GM11168 (cell line): ENCODE measurements around the gene CARD6.
"Not testable (repeated sequence)": the region's sequence is repeated elsewhere in the genome, so short reads cannot be mapped to it uniquely, and the experiment has no call there.

Experiments
- in situ Hi-C: fragments of 300-500 bp; cut with MboI; formaldehyde crosslinking; loops from one replicate; pipeline ENCODE4 v1.12.0; 2022; ENCODE audit warnings: low sequenced_read_pairs; ENCODE audit not compliant: unreplicated experiment

The CARD6 gene

DNA sequence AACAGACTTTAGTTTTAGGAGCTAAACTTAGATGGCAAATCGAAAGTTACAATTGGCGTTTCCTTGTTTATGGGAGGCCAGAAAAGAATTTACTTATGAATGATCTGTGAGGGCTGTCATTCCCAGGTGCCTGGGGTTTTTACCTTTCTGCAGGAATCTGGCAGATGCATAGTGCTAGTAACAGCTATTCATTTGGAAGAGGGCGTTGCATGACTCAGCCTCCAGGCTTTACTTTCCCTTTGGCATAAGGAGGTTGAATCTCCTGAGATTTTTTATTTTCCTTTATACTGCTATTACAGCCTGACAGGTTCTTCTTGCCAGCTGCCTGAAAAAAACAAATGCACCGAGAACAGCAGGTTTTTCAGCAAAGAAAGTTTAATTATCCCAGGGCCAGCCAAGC is 30.0 kb downstream of the CARD6 start:
- in situ Hi-C loops = no loop called here

DNA sequence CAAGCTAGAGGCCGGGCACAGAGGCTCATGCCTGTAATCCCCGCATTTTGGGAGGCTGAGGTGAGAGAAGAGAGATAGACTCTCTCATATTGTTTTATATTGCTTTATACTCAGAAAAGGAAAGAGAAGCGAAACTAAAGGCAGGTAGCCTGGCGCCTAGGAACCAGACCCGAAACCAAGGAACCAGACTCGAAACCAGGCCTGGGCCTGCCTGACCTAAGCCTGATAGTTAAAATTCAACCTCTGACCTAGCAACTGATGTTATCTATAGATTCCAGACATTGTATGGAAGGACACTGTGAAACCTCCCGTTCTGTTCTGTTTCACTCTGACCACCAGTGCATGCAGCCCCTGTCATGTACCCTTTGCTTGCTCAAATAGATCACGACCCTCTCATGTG is 31.1 kb downstream of the CARD6 start:
- in situ Hi-C loops = not testable (repeated sequence)

DNA sequence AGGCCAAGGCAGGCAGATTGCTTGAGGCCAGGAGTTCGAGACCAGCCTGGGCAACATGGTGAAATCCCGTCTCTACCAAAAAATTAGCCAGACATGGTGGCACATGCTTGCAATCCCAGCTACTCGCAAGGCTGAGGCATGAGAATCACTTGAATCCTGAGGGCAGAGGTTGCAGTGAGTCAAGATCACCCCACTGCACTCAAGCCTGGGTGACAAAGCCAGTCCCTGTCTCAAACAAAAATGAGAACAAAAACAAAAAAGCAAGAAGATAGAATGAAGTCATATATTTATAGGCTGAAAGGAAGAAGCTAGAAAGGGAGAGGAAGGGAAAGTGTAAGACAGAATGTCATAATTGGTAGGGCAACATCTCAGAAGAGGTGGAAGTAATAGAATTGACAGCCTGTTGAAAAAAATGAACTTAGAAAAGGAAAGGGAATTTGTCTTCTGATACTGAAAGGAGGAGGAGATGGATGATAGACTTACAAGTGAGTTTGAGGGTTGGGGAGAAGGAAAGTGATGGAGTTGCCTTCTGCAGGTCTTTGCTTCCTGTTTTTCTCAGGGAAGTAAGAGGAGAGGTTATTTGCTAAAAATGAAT is 32.2 kb downstream of the CARD6 start:
- in situ Hi-C loops = no loop called here

DNA sequence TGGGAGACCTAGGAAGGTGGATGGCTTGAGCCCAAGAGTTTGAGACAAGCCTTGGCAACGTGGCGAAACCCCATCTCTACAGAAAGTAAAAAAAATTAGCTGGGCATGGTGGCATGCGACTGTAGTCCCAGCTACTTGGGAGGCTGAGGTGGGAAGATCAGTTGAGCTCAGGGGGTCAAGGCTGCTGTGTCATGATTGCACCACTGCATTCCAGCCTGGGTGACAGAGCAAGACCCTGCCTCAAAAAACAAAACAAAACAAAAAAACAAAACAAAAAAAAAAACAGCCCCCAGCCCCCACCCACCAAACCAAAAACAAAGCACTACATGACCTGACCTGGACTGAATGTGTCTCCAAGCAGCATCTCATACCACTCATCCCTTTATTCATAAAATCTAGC is 34.8 kb downstream of the CARD6 start:
- in situ Hi-C loops = no loop called here

DNA sequence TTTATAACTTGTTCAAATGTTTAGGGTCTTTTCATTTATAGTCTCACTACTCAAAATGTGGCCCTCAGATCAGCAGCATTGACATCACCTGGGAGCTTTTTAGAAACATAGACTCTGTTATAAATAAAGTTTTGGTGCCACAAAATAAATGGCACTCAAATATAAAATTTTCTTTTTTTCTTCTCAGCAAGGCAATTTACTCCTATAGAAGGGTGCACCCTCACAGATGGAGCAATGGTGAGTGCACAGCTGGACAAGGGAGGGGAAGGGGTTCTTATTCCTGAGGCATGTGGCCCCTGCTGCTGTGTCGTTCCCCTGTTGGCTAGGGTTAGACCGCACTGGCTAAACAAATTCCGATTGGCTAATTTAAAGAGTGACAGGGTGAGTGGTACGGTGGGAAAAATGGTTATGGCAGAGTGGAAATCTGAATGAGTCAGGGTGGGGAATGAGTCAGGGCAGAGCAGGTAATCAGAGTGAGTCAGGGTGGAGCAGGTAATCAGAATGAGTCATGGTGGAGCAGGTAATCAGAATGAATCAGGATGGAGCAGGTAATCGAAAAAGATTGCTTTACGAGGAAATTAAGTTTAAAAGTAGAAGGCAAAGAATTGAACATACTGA is 36.3 kb downstream of the CARD6 start:
- in situ Hi-C loops = no loop called here

DNA sequence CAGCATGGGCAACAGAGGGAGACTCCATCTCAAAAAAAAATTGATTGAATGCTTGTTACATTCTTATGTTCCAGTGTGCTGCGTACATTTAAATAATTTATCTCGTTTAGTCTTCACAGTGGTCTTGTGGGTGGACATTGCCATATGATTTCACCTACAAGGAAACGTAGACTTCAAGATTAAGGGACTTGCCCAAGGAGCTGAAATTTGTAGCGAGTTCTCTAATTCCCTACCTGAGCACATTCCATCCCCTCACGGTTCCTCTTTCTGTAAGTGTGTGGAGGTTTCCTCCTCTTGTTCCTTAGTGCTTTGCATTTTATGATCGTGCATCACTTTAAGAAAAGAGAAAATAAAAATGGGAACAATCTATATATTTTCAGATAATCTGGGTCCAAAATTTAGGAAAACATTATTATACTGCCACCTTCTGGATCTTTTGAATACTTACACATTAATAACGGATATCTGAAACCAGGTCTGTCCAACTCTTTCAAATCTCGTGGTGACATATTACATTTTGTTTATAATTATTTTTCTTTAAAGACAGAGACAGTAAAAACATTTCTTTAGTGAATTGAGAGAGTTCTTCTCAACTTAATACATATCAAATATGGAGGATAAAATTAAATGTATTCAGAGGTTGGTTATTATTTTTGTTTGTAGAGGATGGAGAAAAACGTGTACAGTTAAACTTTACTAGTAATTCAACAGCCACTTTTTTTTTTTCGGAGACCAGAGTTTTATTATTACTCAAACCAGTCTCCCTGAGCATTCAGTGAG is 38.2 kb downstream of the CARD6 start:
- in situ Hi-C loops = no loop called here

DNA sequence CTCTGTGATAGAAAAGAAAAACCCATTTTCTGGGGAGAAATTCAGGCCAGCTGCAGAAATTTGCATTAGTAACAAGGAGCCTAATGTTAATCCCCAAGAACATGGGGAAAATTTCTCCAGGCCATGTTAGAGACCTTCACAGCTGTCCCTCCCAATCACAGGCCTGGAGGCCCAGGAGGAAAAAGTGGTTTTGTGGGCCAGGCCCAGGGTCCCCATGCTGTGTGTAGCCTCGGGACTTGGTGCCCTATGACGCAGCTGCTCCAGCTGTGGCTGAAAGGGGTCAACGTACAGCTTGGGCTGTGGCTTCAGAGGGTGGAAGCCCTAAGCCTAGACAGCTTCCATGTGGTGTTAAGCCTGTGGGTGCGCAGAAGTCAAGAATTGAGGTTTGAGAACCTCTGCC is 41.1 kb downstream of the CARD6 start:
- in situ Hi-C loops = no loop called here

DNA sequence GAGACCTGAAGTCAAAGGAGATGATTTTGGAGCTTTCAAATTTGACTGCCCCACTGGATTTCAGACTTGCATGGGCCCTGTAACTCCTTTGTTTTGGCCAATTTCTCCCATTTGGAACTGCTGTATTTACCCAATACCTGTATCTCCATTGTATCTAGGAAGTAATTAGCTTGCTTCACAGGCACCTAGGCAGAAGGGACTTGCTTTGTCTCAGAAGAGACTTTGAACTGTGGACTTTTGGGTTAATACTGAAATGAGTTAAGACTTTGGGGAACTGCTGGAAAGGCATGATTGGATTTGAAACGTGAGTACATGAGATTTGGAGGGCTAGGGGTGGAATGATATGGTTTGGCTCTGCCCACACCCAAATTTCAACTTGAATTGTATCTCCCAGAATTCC is 41.9 kb downstream of the CARD6 start:
- in situ Hi-C loops = not testable (repeated sequence)

DNA sequence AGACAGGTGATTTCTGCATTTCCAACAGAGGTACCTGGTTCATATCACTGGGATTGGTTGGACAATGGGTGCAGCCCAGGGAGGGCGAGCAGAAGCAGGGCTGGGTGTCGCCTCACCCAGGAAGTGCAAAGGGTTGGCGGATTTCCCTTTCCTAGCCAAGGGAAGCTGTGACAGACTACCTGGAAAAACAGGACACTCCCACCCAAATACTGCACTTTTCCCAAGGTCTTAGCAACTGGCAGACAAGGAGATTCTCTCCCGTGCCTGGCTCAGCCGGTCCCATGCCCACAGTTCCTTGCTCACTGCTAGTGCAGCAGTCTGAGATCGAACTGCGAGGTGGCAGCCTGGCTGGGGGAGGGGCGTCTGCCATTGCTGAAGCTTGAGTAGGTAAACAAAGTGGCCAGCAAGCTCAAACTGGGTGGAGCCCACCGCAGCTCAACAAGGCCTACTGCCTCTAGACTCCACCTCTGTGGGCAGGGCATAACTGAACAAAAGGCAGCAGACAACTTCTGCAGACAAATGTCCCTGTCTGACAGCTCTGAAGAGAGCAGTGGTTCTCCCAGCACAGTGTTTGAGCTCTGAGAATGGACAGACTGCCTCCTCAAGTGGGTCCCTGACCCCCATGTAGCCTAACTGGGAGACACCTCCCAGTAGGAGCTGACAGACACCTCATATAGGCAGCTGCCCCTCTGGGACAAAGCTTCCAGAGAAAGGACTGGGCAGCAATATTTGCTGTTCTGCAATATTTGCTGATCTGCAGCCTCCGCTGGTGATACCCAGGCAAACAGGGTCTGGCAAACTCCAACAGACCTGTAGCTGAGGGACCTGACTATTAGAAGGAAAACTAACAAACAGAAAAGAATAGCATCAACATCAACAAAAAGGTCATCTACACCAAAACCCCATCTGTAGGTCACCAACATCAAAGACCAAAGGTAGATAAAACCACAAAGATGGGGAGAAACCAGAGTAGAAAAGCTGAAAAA is 54.6 kb downstream of the CARD6 start:
- in situ Hi-C loops = not testable (repeated sequence)

DNA sequence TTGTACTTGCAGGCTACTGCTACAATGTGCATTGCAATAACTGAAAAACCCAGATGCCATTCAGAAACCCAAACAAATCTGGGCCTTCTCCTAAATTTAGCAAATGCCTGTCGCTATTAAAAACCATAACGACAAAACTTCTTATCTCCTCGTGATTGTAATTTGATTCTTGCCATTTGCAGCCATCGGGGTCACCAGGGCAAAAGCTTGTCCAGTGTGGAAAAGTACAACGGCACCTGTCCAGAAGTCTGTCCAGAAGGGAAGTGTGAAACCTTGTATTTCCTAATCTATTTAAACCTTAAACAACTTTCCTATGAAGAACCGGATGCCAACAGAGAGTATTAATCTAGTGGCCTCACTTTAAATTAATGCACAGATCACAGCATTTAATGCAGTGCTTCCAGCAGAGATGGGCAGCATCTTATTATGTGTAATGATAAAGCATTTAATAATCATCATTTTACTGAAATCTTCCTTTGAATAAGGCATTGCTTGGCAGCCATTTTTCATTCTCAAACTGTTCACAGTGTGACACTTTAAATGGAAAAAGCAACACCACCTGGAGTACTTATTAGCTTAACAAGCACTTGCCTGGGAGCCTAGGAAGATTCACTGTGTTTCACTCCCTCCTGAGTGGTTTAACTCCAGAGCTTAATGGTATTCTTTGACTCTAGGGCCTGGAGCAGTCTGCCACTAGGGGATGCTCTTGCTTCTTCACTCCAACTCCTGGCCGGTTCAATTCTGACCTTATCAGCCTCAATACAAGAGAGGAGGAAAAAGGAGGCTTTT is 63.2 kb downstream of the CARD6 start:
- in situ Hi-C loops = no loop called here

DNA sequence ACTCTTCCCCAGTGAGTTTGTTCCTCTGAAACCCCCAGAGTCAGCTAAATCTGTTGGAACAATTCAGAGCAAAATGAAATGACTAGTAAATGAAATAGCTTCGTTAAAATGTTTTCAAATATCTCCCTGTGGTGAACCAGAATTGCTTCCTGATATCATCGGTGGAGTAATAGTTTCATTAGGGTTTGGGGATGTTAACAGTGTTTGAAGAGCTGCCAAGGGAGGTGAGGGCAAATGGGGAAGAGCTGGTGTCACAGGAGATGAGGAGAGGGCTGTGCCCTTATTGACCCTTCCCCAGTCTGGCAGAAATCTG is 63.8 kb downstream of the CARD6 start:
- in situ Hi-C loops = no loop called here

DNA sequence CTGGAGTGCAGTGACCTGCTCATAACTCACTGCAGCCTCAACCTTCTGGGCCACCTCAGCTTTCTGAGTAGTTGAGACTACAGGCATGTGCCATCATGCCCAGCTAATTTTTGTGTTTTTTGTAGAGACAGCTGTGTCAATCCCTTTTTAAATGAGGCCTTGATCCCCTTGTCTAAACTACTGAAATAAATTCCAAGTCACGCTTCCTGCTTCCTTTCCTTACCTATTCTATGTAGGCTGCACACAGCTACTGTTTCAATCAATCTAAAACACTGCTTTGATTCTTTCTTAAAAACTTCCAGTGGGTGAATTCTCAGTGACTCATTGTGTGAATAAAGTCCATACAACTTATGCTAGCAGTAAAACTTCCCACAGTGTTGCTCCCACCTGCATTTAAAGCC is 65.2 kb downstream of the CARD6 start:
- in situ Hi-C loops = no loop called here

DNA sequence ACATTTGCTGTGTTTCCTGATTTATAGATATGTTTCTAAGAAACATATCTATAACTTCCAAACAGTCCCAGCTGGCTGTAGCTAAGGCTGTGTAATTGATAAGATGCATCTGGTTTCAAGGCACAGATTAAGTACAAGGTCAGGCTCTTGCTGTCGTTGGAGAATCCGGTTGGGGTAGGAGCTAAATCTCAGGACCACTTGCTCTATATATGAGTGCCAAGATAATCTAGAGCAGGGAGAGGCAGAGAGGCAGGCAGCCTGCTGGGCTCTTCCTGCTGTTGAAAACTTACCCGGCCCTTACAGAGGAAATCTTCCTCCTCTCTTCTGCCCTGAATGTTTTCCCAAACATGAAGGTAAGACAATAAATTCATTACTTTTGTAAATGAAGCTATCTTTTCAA is 68.1 kb downstream of the CARD6 start, which contains the start of gene C7:
Gene C7 (plus strand): TSS at position 234 of the 400 bp plus-strand sequence. CDS start 114 bp downstream, at position 348.
- in situ Hi-C loops = no loop called here

DNA sequence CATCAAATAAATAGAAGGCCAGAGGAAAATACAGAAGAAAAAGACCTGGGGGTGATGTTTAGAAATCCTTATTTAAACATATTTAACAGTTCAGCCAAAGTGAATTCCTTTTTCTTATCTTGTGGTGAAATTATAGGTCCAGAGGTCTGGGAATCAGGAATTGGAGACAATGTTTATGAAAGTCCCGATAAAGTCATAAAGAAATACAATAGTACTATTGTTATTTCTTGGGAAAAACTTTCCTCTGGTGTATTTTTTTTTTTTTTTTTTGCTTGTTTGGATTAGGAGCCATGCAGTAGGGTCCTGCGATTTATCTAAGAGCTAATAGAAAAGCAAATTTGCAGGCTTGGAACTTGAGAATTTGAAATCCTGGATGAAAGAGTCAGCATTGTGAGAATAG is 68.6 kb downstream of the CARD6 start:
- in situ Hi-C loops = no loop called here
